NCI-H226 (cell line): Measurements from ENCODE around the gene COLEC12.
A peak's percentile ranks its signal among the peaks of the same experiment; 100 is the strongest.
"Not testable (repeated sequence)": the region's sequence is repeated elsewhere in the genome, so short reads cannot be mapped to it uniquely, and the experiment has no call there.

Experiments used
- DNase-seq: peaks from one replicate; pipeline ENCODE4 v3.0.0-alpha.2; 2015

COLEC12 gene

GRCh38 chr18:313931-314330 is 186.6 kb downstream of the COLEC12 start:
- no peak for DNase-seq

GRCh38 chr18:312415-312814 is 188.1 kb downstream of the COLEC12 start:
- DNase-seq = no peak

GRCh38 chr18:310042-310441 is 190.5 kb downstream of the COLEC12 start:
- DNase-seq = no peak

- not testable (repeated sequence) for DNase-seq
Measured at GRCh38 chr18:308086-308485, 192.4 kb downstream of the COLEC12 start.

- no peak for DNase-seq
Measured at GRCh38 chr18:306608-307255, 193.8 kb downstream of the COLEC12 start.

GRCh38 chr18:305003-305501 is 195.4 kb downstream of the COLEC12 start:
- DNase-seq = no peak

- no peak for DNase-seq
Measured at GRCh38 chr18:303607-304006, 196.9 kb downstream of the COLEC12 start.

- no peak for DNase-seq
Measured at GRCh38 chr18:303011-303410, 197.5 kb downstream of the COLEC12 start.

- DNase-seq = no peak
Measured at GRCh38 chr18:302097-302496, 198.4 kb downstream of the COLEC12 start.

GRCh38 chr18:297936-298335 is 202.6 kb downstream of the COLEC12 start:
- no peak for DNase-seq

- DNase-seq = no peak
Measured at GRCh38 chr18:295756-296490, 204.6 kb downstream of the COLEC12 start.

- DNase-seq = no peak
Measured at GRCh38 chr18:294566-294965, 205.9 kb downstream of the COLEC12 start.

GRCh38 chr18:293536-293935 is 207.0 kb downstream of the COLEC12 start:
- peak; percentile 32 for DNase-seq

GRCh38 chr18:292271-292670 is 208.2 kb downstream of the COLEC12 start:
- DNase-seq = peak; percentile 6

- DNase-seq = not testable (repeated sequence)
Measured at GRCh38 chr18:289970-290369, 210.5 kb downstream of the COLEC12 start.

- no peak for DNase-seq
Measured at GRCh38 chr18:289026-289425, 211.5 kb downstream of the COLEC12 start.

- DNase-seq = no peak
Measured at GRCh38 chr18:286515-287310, 213.8 kb downstream of the COLEC12 start.

- DNase-seq = no peak
Measured at GRCh38 chr18:285817-286216, 214.7 kb downstream of the COLEC12 start.

GRCh38 chr18:275486-275885 is 225.0 kb downstream of the COLEC12 start:
- no peak for DNase-seq

- DNase-seq = no peak
Measured at GRCh38 chr18:274313-274712, 226.2 kb downstream of the COLEC12 start.

GRCh38 chr18:273525-273924 is 227.0 kb downstream of the COLEC12 start:
- DNase-seq = no peak

GRCh38 chr18:272650-273049 is 227.9 kb downstream of the COLEC12 start:
- DNase-seq = no peak

- no peak for DNase-seq
Measured at GRCh38 chr18:269480-270095, 230.9 kb downstream of the COLEC12 start.
